AG09319 (cell line): Measurements from ENCODE around the gene CD300LB.
"Not testable (repeated sequence)": the region's sequence is repeated elsewhere in the genome, so short reads cannot be mapped to it uniquely, and the experiment has no call there.

Experiments used
- DNase-seq: peaks from one replicate; pipeline ENCODE4 v3.0.0-alpha.2; 2010; ENCODE audit warnings: low read depth; ENCODE audit errors: extremely low read depth
- CTCF ChIP-seq: IDR thresholded peaks from 2 replicates; pipeline ENCODE4 v1.5.1; 2011; ENCODE audit warnings: low read depth, mild to moderate bottlenecking, inconsistent platforms, low read length, moderate library complexity

CD300LB gene

GRCh38 chr17:74561586-74561985 lies 30.3 kb upstream of the CD300LB start:
- TF ChIP-seq CTCF, result no peak
- DNase-seq, result no peak

- no peak for TF ChIP-seq CTCF
- no peak for DNase-seq
These were observed 27.7 kb upstream of the CD300LB start for GRCh38 chr17:74558882-74559519.

- not testable (repeated sequence) for DNase-seq
These were observed 27.1 kb upstream of the CD300LB start for GRCh38 chr17:74558402-74558801.

- no peak for DNase-seq
- TF ChIP-seq CTCF, result no peak
These were observed 24.2 kb upstream of the CD300LB start for GRCh38 chr17:74555427-74555940.

GRCh38 chr17:74554909-74555308 lies 23.6 kb upstream of the CD300LB start:
- no peak for TF ChIP-seq CTCF
- no peak for DNase-seq

GRCh38 chr17:74552037-74552436 lies 20.8 kb upstream of the CD300LB start:
- no peak for DNase-seq
- no peak for TF ChIP-seq CTCF

GRCh38 chr17:74550602-74551001 lies 19.3 kb upstream of the CD300LB start:
- no peak for DNase-seq
- TF ChIP-seq CTCF, result no peak

- no peak for DNase-seq
- TF ChIP-seq CTCF, result no peak
These were observed 18.1 kb upstream of the CD300LB start for GRCh38 chr17:74549343-74549742.
